SK-N-SH (cell line): ENCODE data around the gene ARHGEF37. TPM values are rescaled to one million over a fixed set of nuclear protein-coding genes. Genes with fewer than 3 reads are reported as not detected.

Source experiments
- CTCF ChIA-PET: fragments of 300-600, 350-600 bp; formaldehyde crosslinking; extraction: SDS; loops from one replicate; lab custom pipeline; 2021; lab: Yijun Ruan, JAX
- POLR2A ChIA-PET: fragments of 350-600 bp; sonication (Branson Sonifier 250); formaldehyde crosslinking; extraction: SDS; loops from one replicate; lab custom pipeline; 2020; ENCODE audit warnings: antibody characterized with exemption, inconsistent platforms; lab: Yijun Ruan, JAX
- DNase-seq: peaks from one replicate; pipeline ENCODE4 v3.0.0; 2012
- H2AFZ ChIP-seq: fragments of 200-600 bp; sonication (generic); 2 replicates; pipeline ENCODE4 v1.8.1; 2016; ENCODE audit warnings: antibody characterized with exemption, mild to moderate bottlenecking, low read depth
- H3F3A ChIP-seq: fragments of 200-600 bp; sonication (generic); replicated peaks from 2 replicates; pipeline ENCODE3; 2016; ENCODE audit warnings: antibody characterized with exemption, mild to moderate bottlenecking; ENCODE audit not compliant: insufficient read depth
- H3K27ac ChIP-seq, 2 experiments: fragments of 200-500 bp in 1 of 2; fragments of 200-600 bp in 1 of 2; sonication (Bioruptor generic) in 1 of 2; sonication (generic), shearing (Covaris generic) in 1 of 2; 2 replicates each; pipeline versions ENCODE4 v1.5.1 to v1.6.1; 2014 to 2016; ENCODE audit warnings: low read depth in 2 of 2, inconsistent platforms in 1 of 2, low read length in 1 of 2, mild to moderate bottlenecking in 1 of 2, mixed read lengths in 1 of 2
- H3K27me3 ChIP-seq: fragments of 200-600 bp; sonication (generic), shearing (Covaris generic); 2 replicates; pipeline ENCODE4 v1.6.1; 2016; ENCODE audit warnings: mixed run types; ENCODE audit not compliant: insufficient read depth
- H3K36me3 ChIP-seq, 2 experiments: fragments of 200-500 bp in 1 of 2; fragments of 200-600 bp in 1 of 2; sonication (Bioruptor generic) in 1 of 2; sonication (generic) in 1 of 2; replicated peaks in 1 of 2; 2 replicates each; pipeline versions ENCODE3 to v1.5.1; 2014 to 2016; ENCODE audit warnings: low read length in 1 of 2, mild to moderate bottlenecking in 1 of 2; ENCODE audit not compliant: insufficient read depth in 2 of 2, control insufficient read depth in 1 of 2
- H3K4me1 ChIP-seq, 2 experiments: fragments of 200-500 bp in 1 of 2; fragments of 200-600 bp in 1 of 2; sonication (Bioruptor generic) in 1 of 2; sonication (generic), shearing (Covaris generic) in 1 of 2; 2 replicates each; pipeline versions ENCODE4 v1.5.1 to v1.6.1; 2014 to 2016; ENCODE audit warnings: low read depth in 1 of 2, low read length in 1 of 2, mixed run types in 1 of 2; ENCODE audit not compliant: insufficient read depth in 2 of 2, control insufficient read depth in 1 of 2
- H3K4me2 ChIP-seq: fragments of 200-600 bp; sonication (generic), shearing (Covaris generic); 2 replicates; pipeline ENCODE4 v1.6.1; 2017; ENCODE audit warnings: mixed run types
- H3K4me3 ChIP-seq, 2 experiments: fragments of 200-500 bp in 1 of 2; fragments of 200-600 bp in 1 of 2; sonication (Bioruptor generic) in 1 of 2; sonication (generic), shearing (Covaris generic) in 1 of 2; 2 replicates each; pipeline versions ENCODE4 v1.5.1 to v1.8.1; 2014 to 2016; ENCODE audit warnings: low read depth in 2 of 2, inconsistent platforms in 1 of 2, low read length in 1 of 2, mild to moderate bottlenecking in 1 of 2, mixed read lengths in 1 of 2, moderate library complexity in 1 of 2
- H3K79me2 ChIP-seq: fragments of 200-600 bp; sonication (generic); 2 replicates; pipeline ENCODE4 v1.8.1; 2017; ENCODE audit warnings: mild to moderate bottlenecking; ENCODE audit not compliant: insufficient read depth
- H3K9ac ChIP-seq: fragments of 200-600 bp; sonication (generic); 2 replicates; pipeline ENCODE4 v1.6.1; 2017; ENCODE audit warnings: mixed run types
- H3K9me2 ChIP-seq: fragments of 200-600 bp; sonication (generic); 2 replicates; pipeline ENCODE4 v1.6.1; 2017; ENCODE audit warnings: mixed run types
- H3K9me3 ChIP-seq: fragments of 200-600 bp; sonication (generic); 2 replicates; pipeline ENCODE4 v1.6.1; 2017; ENCODE audit warnings: mixed run types, mild to moderate bottlenecking, moderate library complexity
- H4K20me1 ChIP-seq: fragments of 200-600 bp; sonication (generic); 2 replicates; pipeline ENCODE4 v1.6.1; 2017; ENCODE audit warnings: mild to moderate bottlenecking, mixed run types; ENCODE audit not compliant: insufficient read depth
- EZH2phosphoT487 ChIP-seq: fragments of 200-600 bp; sonication (generic); IDR thresholded peaks from 2 replicates; pipeline ENCODE4 v1.6.1; 2017; ENCODE audit warnings: low read depth, mixed run types, mild to moderate bottlenecking, antibody characterized with exemption, moderate library complexity, borderline replicate concordance
- FOSL2 ChIP-seq: IDR thresholded peaks from 2 replicates; pipeline ENCODE4 v1.4.0; 2012; ENCODE audit warnings: low read depth, mild to moderate bottlenecking, moderate library complexity, borderline replicate concordance
- FOXM1 ChIP-seq: IDR thresholded peaks from 2 replicates; pipeline ENCODE4 v1.4.0; 2012; ENCODE audit warnings: low read depth, mild to moderate bottlenecking
- GABPA ChIP-seq: IDR thresholded peaks from 2 replicates; pipeline ENCODE4 v1.4.0; 2012; ENCODE audit warnings: low read depth, mild to moderate bottlenecking
- JUND ChIP-seq: IDR thresholded peaks from 2 replicates; pipeline ENCODE4 v1.4.0; 2012
- RAD21 ChIP-seq: IDR thresholded peaks from 2 replicates; pipeline ENCODE4 v1.6.1; 2012; ENCODE audit warnings: mild to moderate bottlenecking, low read length
- RCOR1 ChIP-seq: fragments of 150-350 bp; IDR thresholded peaks from 2 replicates; pipeline ENCODE4 v1.6.1; 2017; ENCODE audit warnings: antibody characterized with exemption, low read length
- SMC3 ChIP-seq: IDR thresholded peaks from 2 replicates; pipeline ENCODE4 v1.6.1; 2012; ENCODE audit warnings: low read depth, low read length, improper control_type of control experiment
- TAF1 ChIP-seq: IDR thresholded peaks from 2 replicates; pipeline ENCODE4 v1.6.1; 2012; ENCODE audit warnings: low read depth, mild to moderate bottlenecking, low read length, moderate library complexity, borderline replicate concordance
- TCF12 ChIP-seq: IDR thresholded peaks from 2 replicates; pipeline ENCODE4 v1.4.0; 2012
- TEAD4 ChIP-seq: IDR thresholded peaks from 2 replicates; pipeline ENCODE4 v1.4.0; 2012; ENCODE audit warnings: mild to moderate bottlenecking, borderline replicate concordance; ENCODE audit not compliant: insufficient read depth
- YY1 ChIP-seq: IDR thresholded peaks from 2 replicates; pipeline ENCODE4 v1.4.0; 2012; ENCODE audit warnings: low read depth, mild to moderate bottlenecking
- WGBS: methylation state at CpG from one replicate; pipeline ENCODE4 v1.1.6; 2017; ENCODE audit warnings: low lambda C conversion rate; 5-methylcytosine and 5-hydroxymethylcytosine counted together
- polyA plus RNA-seq, 3 experiments: library from polyadenylated mRNA; depleted of rRNA; stranded (reverse); fragments of >200 nt; gene quantifications; 2 replicates each; pipeline ENCODE4 v1.2.3, GENCODE V29; 2012
- TF ChIP-seq, protein P1 (sequence below): IDR thresholded peaks from 2 replicates; pipeline ENCODE4 v1.4.0; 2012; ENCODE audit warnings: low read depth
- TF ChIP-seq, protein P2 (sequence below): IDR thresholded peaks from 2 replicates; pipeline ENCODE4 v1.4.0; 2012; ENCODE audit warnings: low read depth, borderline replicate concordance

Gene ARHGEF37
- polyA plus RNA-seq, 1 of the 3 experiments (the other 2 are of a cell fraction), result 0.94 TPM

DNA sequence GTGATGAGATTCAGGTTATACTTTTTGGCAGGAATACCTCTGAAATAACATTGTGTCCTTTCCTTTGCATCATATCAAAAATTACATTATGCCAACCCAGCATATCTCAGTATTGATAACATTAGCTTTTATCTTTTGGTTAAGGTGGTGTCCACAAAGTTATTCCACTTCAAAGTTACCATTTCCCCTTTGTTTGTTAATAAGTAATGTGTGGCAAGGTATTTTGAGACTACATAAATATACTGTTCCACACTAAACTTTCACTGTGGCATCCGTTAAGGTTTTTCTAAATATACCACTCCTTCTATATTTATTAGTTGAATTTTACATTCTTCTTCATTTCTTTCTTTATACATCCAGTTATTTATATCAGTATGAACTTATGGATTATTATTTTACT is 14.1 kb upstream of the ARHGEF37 start:
- no peaks in the 10 kb centered on the region for H3K79me2 ChIP-seq
- WGBS, result 88% methylated on average over 1 of the region's 1 CpG
- H3K9ac ChIP-seq, result no peak overlapping the region
- peaks cover 5 to 18% of the 10 kb centered on the region in 2 experiments for H3K4me1 ChIP-seq
- H2AFZ ChIP-seq, result no peak overlapping the region
- no peaks in the 10 kb centered on the region for H3K9me2 ChIP-seq
- no peaks in the 10 kb centered on the region for H3K36me3 ChIP-seq
- POLR2A ChIA-PET, result no interaction called here
- DNase-seq, result no peak
- no peaks in the 10 kb centered on the region for H4K20me1 ChIP-seq
- no peaks in the 10 kb centered on the region for H3K27me3 ChIP-seq
- peaks cover 29% of the 10 kb centered on the region for H3F3A ChIP-seq
- H3K4me2 ChIP-seq, result no peak overlapping the region
- no peak for TF ChIP-seq RCOR1
- TF ChIP-seq GABPA, result no peak
- no peak for TF ChIP-seq SMC3
- no peak for TF ChIP-seq TAF1
- no peak for TF ChIP-seq YY1
- TF ChIP-seq, protein P1, sequence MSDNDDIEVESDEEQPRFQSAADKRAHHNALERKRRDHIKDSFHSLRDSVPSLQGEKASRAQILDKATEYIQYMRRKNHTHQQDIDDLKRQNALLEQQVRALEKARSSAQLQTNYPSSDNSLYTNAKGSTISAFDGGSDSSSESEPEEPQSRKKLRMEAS, result no peak
- TF ChIP-seq, protein P2, sequence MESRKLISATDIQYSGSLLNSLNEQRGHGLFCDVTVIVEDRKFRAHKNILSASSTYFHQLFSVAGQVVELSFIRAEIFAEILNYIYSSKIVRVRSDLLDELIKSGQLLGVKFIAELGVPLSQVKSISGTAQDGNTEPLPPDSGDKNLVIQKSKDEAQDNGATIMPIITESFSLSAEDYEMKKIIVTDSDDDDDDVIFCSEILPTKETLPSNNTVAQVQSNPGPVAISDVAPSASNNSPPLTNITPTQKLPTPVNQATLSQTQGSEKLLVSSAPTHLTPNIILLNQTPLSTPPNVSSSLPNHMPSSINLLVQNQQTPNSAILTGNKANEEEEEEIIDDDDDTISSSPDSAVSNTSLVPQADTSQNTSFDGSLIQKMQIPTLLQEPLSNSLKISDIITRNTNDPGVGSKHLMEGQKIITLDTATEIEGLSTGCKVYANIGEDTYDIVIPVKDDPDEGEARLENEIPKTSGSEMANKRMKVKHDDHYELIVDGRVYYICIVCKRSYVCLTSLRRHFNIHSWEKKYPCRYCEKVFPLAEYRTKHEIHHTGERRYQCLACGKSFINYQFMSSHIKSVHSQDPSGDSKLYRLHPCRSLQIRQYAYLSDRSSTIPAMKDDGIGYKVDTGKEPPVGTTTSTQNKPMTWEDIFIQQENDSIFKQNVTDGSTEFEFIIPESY, result no peak
- TF ChIP-seq EZH2phosphoT487, result no peak
- TF ChIP-seq, all 33 proteins: peak for 0
- Histone ChIP-seq H3K4me3 (no peak overlapping the region), H3K9me3 (no peaks in the 10 kb centered on the region), H3K27ac (no peak overlapping the region)
- CTCF ChIA-PET, result interaction anchor here (1.0 to 3.6 kb wide), 10 partner anchors 9 to 286 kb away, joined by 3 to 65 read pairs (median 6); partner anchors contain the start of gene CSNK1A1

DNA sequence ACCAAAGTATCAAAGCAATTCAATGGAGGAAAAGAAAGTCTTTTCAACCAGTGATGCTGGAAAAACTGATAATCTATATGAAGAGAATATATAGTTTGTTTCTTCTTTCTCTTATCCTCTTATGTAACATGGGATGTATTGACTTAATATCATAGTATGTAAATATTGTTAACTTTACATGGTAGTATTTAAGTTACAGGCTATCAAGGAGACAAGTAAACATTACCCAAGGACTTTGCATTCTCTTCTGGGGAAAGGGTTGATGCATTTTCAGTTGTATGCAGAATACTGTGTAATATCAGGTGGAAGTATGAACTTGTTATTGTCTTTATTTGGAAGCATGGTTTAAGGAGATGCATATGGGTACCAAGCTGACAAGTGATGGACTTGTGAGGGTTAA is 9.1 kb upstream of the ARHGEF37 start:
- Histone ChIP-seq H3K9me3 (no peaks in the 10 kb centered on the region), H3K27ac (no peak overlapping the region), H3K4me3 (no peak overlapping the region), H3K4me1 (no peaks in the 10 kb centered on the region), H4K20me1 (no peaks in the 10 kb centered on the region), H3K36me3 (no peaks in the 10 kb centered on the region), H3K27me3 (no peaks in the 10 kb centered on the region), H3K79me2 (no peaks in the 10 kb centered on the region), H2AFZ (no peak overlapping the region), H3F3A (no peaks in the 10 kb centered on the region), H3K4me2 (no peak overlapping the region), H3K9ac (no peak overlapping the region), H3K9me2 (no peaks in the 10 kb centered on the region)
- no peak for DNase-seq
- POLR2A ChIA-PET, result no interaction called here
- CTCF ChIA-PET, result interaction anchor here (1.5 to 2.8 kb wide), 3 partner anchors 8 to 130 kb away, joined by 5 to 11 read pairs (median 6); partner anchors contain the start of gene CSNK1A1
- TF ChIP-seq FOSL2 (no peak), RAD21 (no peak), TEAD4 (no peak), TCF12 (no peak), FOXM1 (no peak), RCOR1 (no peak), JUND (no peak), EZH2phosphoT487 (no peak)
